Colonic mucosa (tissue), 4 donors: ENCODE data around the gene TAS2R39. TPM values are rescaled to one million over a fixed set of nuclear protein-coding genes. Genes with fewer than 3 reads are reported as not detected.
"Not testable (repeated sequence)": the region's sequence is repeated elsewhere in the genome, so short reads cannot be mapped to it uniquely, and the experiment has no call there.

Experiments used
- DNase-seq: peaks from one replicate; pipeline ENCODE4 v3.0.0-alpha.2; 2020
- H3K27ac ChIP-seq: fragments of 200-600 bp; one replicate; pipeline ENCODE4 v1.8.0; 2021
- H3K27me3 ChIP-seq: fragments of 200-600 bp; one replicate; pipeline ENCODE4 v1.8.0; 2021
- H3K36me3 ChIP-seq: fragments of 200-600 bp; one replicate; pipeline ENCODE4 v1.8.0; 2021
- H3K4me1 ChIP-seq: fragments of 200-600 bp; one replicate; pipeline ENCODE4 v1.8.0; 2021; ENCODE audit warnings: mild to moderate bottlenecking
- H3K4me3 ChIP-seq: fragments of 200-600 bp; one replicate; pipeline ENCODE4 v1.8.0; 2021
- H3K9ac ChIP-seq, 2 donors: one replicate each; pipeline ENCODE4 v1.7.0; 2013; ENCODE audit warnings: control low read depth in 2 of 2, low read depth in 2 of 2, low read length in 2 of 2
- H3K9me3 ChIP-seq: fragments of 200-600 bp; one replicate; pipeline ENCODE4 v1.8.0; 2021
- CTCF ChIP-seq: fragments of 200-600 bp; IDR thresholded peaks from one replicate; pipeline ENCODE4 v1.8.0; 2022; ENCODE audit warnings: antibody characterized with exemption, mild to moderate bottlenecking
- intact Hi-C: fragments of 100-400 bp; cut with DNase I; formaldehyde crosslinking; loops from one replicate; pipeline ENCODE4 v1.14.1; 2022
- total RNA-seq, 2 donors: library from RNA; stranded (reverse); fragmentation: NEBNext Ultra II Directional in 1 of 2; extraction: Animal tissue kit (Norgen Biotek cat#: 25700) in 1 of 2; gene quantifications; one replicate each; pipeline ENCODE4 v1.2.1, GENCODE V29; 2021
- donor health status: healthy.
- donor health status: DM: no; HTN: no; CAD: no.
- donor health status: DM: no; HTN: no; CAD: no.

TAS2R39 gene
- total RNA-seq, 2 donors from 2014 or later: not detected

- no peak for TF ChIP-seq CTCF
- no peak for DNase-seq
- no peaks in the 10 kb centered on the region for H3K4me1 ChIP-seq
- H3K27me3 ChIP-seq: no peaks in the 10 kb centered on the region
- no peak overlapping the region for H3K27ac ChIP-seq
- intact Hi-C loops: no loop called here
- H3K36me3 ChIP-seq: no peaks in the 10 kb centered on the region
- H3K9ac ChIP-seq: no peak overlapping the region
- no peak overlapping the region for H3K4me3 ChIP-seq
- H3K9me3 ChIP-seq: no peaks in the 10 kb centered on the region
Measured at GRCh38 chr7:143205560-143206293, 22.5 kb downstream of the TAS2R39 start.

GRCh38 chr7:143210541-143210940, 27.3 kb downstream of the TAS2R39 start:
- H3K27me3 ChIP-seq: no peaks in the 10 kb centered on the region
- TF ChIP-seq CTCF: no peak
- no peaks in the 10 kb centered on the region for H3K4me1 ChIP-seq
- H3K9ac ChIP-seq: no peak overlapping the region
- intact Hi-C loops: loop anchor here (10.0 kb wide), 1 partner anchor 356 kb away; the partner anchor contains the start of gene EPHB6
- H3K4me3 ChIP-seq: no peak overlapping the region
- H3K27ac ChIP-seq: no peak overlapping the region
- no peaks in the 10 kb centered on the region for H3K36me3 ChIP-seq
- no peak for DNase-seq
- H3K9me3 ChIP-seq: no peaks in the 10 kb centered on the region

GRCh38 chr7:143213478-143213877, 30.3 kb downstream of the TAS2R39 start:
- H3K4me1 ChIP-seq, H3K9me3 ChIP-seq, H3K4me3 ChIP-seq, H3K9ac ChIP-seq, H3K27ac ChIP-seq, DNase-seq, H3K36me3 ChIP-seq, H3K27me3 ChIP-seq: not testable (repeated sequence)
- intact Hi-C loops: loop anchor here (10.0 kb wide), 1 partner anchor 359 kb away; the partner anchor contains the start of gene EPHB6

- Histone ChIP-seq H3K27ac (no peak overlapping the region), H3K36me3 (no peaks in the 10 kb centered on the region), H3K9ac (no peak overlapping the region), H3K4me3 (no peak overlapping the region), H3K9me3 (no peaks in the 10 kb centered on the region), H3K27me3 (no peaks in the 10 kb centered on the region), H3K4me1 (no peaks in the 10 kb centered on the region)
- peak; percentile 69 for DNase-seq
- intact Hi-C loops: loop anchor here (1.0 to 10.0 kb wide), 2 partner anchors 207 to 360 kb away; partner anchors contain the start of gene EPHB6
- TF ChIP-seq CTCF: peak; percentile 98
Measured at GRCh38 chr7:143214789-143215679, 31.8 kb downstream of the TAS2R39 start.

GRCh38 chr7:143216151-143216550, 32.9 kb downstream of the TAS2R39 start:
- Histone ChIP-seq H3K36me3 (no peaks in the 10 kb centered on the region), H3K4me1 (no peaks in the 10 kb centered on the region), H3K9ac (no peak overlapping the region), H3K4me3 (no peak overlapping the region), H3K27ac (no peak overlapping the region), H3K9me3 (no peaks in the 10 kb centered on the region), H3K27me3 (no peaks in the 10 kb centered on the region)
- intact Hi-C loops: loop anchor here (10.0 kb wide), 1 partner anchor 361 kb away; the partner anchor contains the start of gene EPHB6
- no peak for DNase-seq
- no peak for TF ChIP-seq CTCF
